Measurements from ENCODE around the gene CTXN1. TPM values are rescaled to one million over a fixed set of nuclear protein-coding genes. Genes with fewer than 3 reads are reported as not detected.
A peak's percentile ranks its signal among the peaks of the same experiment; 100 is the strongest.

CTXN1 gene
- total RNA-seq (1 to 10 TPM; 6.5 to 8.5 TPM), polyA plus RNA-seq (ENCODE audit: insufficient read length in 6 of 6) (10 to 100 TPM in 3 of 6 donors, 1 to 10 TPM in 3; 4.2 to 13.3 (median 9.9) TPM)
- long read RNA-seq, donor 1, transcript CTXN1-201 (2 exons, 1,274 nt) = major isoform, 29 of 29 reads
- long read RNA-seq, donor 1, partial matches to known transcripts = 0 of 29 reads
- long read RNA-seq, donor 1, other reads (novel, unspliced or antisense) = 0 of 29 reads
- long read RNA-seq, donor 2, transcript CTXN1-201 (2 exons, 1,274 nt) = major isoform, 22 of 22 reads
- long read RNA-seq, donor 2, partial matches to known transcripts = 0 of 22 reads
- long read RNA-seq, donor 2, other reads (novel, unspliced or antisense) = 0 of 22 reads
- long read RNA-seq, donor 3, transcript CTXN1-201 (2 exons, 1,274 nt) = major isoform, 12 of 12 reads
- long read RNA-seq, donor 3, partial matches to known transcripts = 0 of 12 reads
- long read RNA-seq, donor 3, other reads (novel, unspliced or antisense) = 0 of 12 reads
- long read RNA-seq, donor 4 = 0 reads
- long read RNA-seq, donor 5, transcript CTXN1-201 (2 exons, 1,274 nt) = major isoform, 19 of 19 reads
- long read RNA-seq, donor 5, partial matches to known transcripts = 0 of 19 reads
- long read RNA-seq, donor 5, other reads (novel, unspliced or antisense) = 0 of 19 reads
- long read RNA-seq, donor 6, transcript CTXN1-201 (2 exons, 1,274 nt) = major isoform, 12 of 12 reads
- long read RNA-seq, donor 6, partial matches to known transcripts = 0 of 12 reads
- long read RNA-seq, donor 6, other reads (novel, unspliced or antisense) = 0 of 12 reads
- long read RNA-seq, donor 7, transcript CTXN1-201 (2 exons, 1,274 nt) = major isoform, 6 of 6 reads
- long read RNA-seq, donor 7, partial matches to known transcripts = 0 of 6 reads
- long read RNA-seq, donor 7, other reads (novel, unspliced or antisense) = 0 of 6 reads
- long read RNA-seq, donor 8, transcript CTXN1-201 (2 exons, 1,274 nt) = major isoform, 22 of 22 reads
- long read RNA-seq, donor 8, partial matches to known transcripts = 0 of 22 reads
- long read RNA-seq, donor 8, other reads (novel, unspliced or antisense) = 0 of 22 reads
- long read RNA-seq, donor 9 = 0 reads
- long read RNA-seq, donor 10 = 0 reads
- long read RNA-seq, donor 11 = 0 reads
- long read RNA-seq, donor 12, transcript CTXN1-201 (2 exons, 1,274 nt) = major isoform, 17 of 17 reads
- long read RNA-seq, donor 12, partial matches to known transcripts = 0 of 17 reads
- long read RNA-seq, donor 12, other reads (novel, unspliced or antisense) = 0 of 17 reads

GRCh38 chr19:7926021-7926726 lies at the start of gene CTXN1:
TSS of gene CTXN1 (minus strand) at chr19:7926135. CDS start at chr19:7925538, 597 bp downstream.
- peak in 3 of 4 donors; percentile 64 to 94 (median 64) for DNase-seq
- ATAC-seq = peak; percentile 66

GRCh38 chr19:7975037-7975436 lies 49.1 kb upstream of the CTXN1 start:
- H3K4me3 ChIP-seq = no peak overlapping the region
- H3K36me3 ChIP-seq = peaks cover 0 to 92% of the 10 kb centered on the region in 2 donors
- H3K4me1 ChIP-seq = no peaks in the 10 kb centered on the region
- no peaks in the 10 kb centered on the region for H3K27me3 ChIP-seq
- DNase-seq (peak in 1 of 4 donors; percentile 54), ATAC-seq (no peak)
- no peak for TF ChIP-seq CTCF (IDR thresholded peaks at IDR 0.05)
- intact Hi-C loops (cut with DNase I) = no loop called here
- no peak overlapping the region for H3K27ac ChIP-seq
- H3K9me3 ChIP-seq = no peaks in the 10 kb centered on the region

More at GRCh38 chr19:7926021-7926726, at the start of gene CTXN1:
- Histone ChIP-seq H3K9me3 (no peaks in the 10 kb centered on the region), H3K36me3 (peaks cover 0 to 46% of the 10 kb centered on the region in 2 donors), H3K27ac (no peak within 1 kb of the TSS), H3K4me1 (peaks cover 13 to 34% of the 10 kb centered on the region in 2 donors), H3K27me3 (peaks cover 0 to 15% of the 10 kb centered on the region in 2 donors), H3K4me3 (peak within 1 kb of the TSS; percentile 22 to 42)
- TF ChIP-seq CTCF (IDR thresholded peaks at IDR 0.05) = no peak
- intact Hi-C loops (cut with DNase I) = no loop called here

- Histone ChIP-seq H3K27ac (no peak overlapping the region), H3K27me3 (no peaks in the 10 kb centered on the region), H3K4me3 (no peak overlapping the region), H3K36me3 (peaks cover 0 to 89% of the 10 kb centered on the region in 2 donors), H3K4me1 (no peaks in the 10 kb centered on the region), H3K9me3 (no peaks in the 10 kb centered on the region)
- no peak for ATAC-seq
- TF ChIP-seq CTCF (IDR thresholded peaks at IDR 0.05) = no peak
- intact Hi-C loops (cut with DNase I) = no loop called here
- peak in 1 of 4 donors; percentile 62 for DNase-seq
These were observed 47.9 kb upstream of the CTXN1 start for GRCh38 chr19:7973883-7974282.

- Histone ChIP-seq H3K27me3 (no peaks in the 10 kb centered on the region), H3K9me3 (no peaks in the 10 kb centered on the region), H3K27ac (no peak overlapping the region), H3K4me1 (no peaks in the 10 kb centered on the region), H3K36me3 (peaks cover 0 to 89% of the 10 kb centered on the region in 2 donors), H3K4me3 (no peak overlapping the region)
- intact Hi-C loops (cut with DNase I) = no loop called here
- no peak for TF ChIP-seq CTCF (IDR thresholded peaks at IDR 0.05)
- ATAC-seq (no peak), DNase-seq (peak in 1 of 4 donors; percentile 79)
These were observed 45.9 kb upstream of the CTXN1 start for GRCh38 chr19:7971553-7972520.

Data from left lung (tissue), 14 donors.